GM21515 (cell line): ENCODE data around the gene RSPO4.

Experiments
- ATAC-seq: cut with Tn5 transposase; IDR thresholded peaks from one replicate; pipeline ENCODE4 v1.9.1; 2021; ENCODE audit not compliant: unreplicated experiment

Gene RSPO4

DNA sequence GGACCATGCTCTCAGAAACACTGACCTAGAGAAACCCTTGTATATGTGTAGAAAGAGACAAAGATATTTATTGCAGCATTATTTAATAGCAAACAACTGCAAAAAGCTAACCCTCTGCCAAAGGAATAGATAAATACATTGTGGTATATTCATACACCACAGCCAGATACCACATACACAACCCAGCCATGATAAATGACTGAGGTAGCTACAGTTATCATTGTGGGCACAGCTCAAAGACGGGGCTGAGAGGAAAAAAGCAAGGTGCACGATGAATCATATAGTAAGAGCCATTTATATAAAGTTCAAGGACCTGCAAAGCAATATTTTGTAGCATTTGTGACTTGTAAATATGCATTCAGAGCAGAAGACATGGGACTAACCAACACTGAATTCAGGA lies 30.8 kb downstream of the RSPO4 start:
- ATAC-seq, result no peak

DNA sequence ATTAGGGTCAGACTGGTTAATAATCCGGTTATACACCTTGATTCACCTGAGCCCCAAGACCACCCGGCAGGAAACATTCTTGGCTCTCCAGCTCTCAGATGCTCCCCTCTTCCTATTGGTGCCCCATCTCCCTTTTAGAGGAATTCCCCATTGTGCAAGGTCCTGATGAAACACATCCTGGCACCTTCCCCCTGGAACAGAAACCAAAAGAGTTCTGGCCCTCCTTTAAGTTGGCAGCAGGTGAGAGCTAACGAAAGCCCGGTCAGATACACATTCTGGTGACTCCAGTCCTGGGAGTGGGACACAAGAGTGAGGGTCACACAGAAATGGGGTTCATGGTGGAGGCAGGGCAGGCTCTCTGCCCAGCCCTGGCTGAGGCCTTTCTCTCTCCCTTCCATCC lies 32.2 kb downstream of the RSPO4 start:
- no peak for ATAC-seq

GRCh38 chr20:967796-968742 lies 34.0 kb downstream of the RSPO4 start:
- ATAC-seq, result no peak

DNA sequence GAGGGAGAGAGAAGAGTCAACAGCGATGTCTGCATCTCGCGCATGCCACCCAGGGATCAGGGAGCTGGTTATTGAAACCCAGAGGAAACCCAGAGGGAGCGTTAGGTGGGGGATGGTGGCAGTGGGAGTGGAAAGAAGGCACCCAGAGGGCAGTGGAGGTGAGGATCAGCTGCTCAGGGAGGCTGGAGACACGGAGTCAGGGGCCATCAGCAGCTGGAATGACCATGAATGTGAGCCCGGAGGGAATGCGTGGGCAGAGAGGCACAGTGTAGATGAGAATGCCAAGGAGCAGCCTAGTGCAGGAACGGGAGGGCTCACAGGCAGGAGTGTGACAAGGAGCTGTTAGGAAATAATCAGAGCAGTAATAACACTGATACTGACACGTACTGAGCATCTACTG lies 36.2 kb downstream of the RSPO4 start:
- ATAC-seq, result no peak

DNA sequence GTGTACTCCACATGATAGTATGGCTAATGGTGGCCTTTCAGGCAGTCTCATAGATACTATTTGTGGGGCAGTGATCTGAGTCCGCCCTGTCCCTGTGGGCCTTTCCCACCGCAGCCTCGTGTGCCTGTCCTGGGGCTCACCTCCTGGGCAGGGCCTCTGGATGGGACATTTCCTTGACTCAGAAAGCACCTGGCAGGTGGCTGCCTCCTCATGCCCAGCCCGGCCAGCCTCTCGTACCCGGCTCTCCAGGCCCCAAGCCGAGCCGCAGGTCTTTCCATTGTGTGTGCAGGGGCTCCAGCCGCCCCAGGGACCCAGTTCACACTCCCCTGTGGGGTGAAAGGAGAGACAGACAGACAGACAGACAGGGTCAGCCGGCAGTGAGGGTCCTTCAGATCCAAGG lies 38.3 kb downstream of the RSPO4 start:
- ATAC-seq, result no peak

DNA sequence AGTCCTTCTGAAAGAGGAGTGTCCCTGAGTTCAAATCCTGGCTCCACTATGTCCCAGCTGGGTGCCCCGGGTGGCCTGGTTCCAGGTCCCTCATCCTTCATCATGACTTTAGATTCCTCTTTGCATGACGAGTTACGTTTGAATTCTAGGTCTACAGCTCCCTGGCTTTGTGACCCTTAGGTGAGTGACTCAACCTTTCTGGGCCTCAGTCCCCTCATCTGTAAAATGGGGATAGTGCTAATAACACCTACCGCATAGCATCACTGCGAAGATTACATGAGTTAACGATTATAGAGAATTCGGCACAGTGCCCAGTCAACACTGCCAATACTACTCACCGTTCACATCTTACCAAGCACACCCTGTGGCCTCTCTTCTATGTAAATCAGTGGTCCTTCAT lies 39.4 kb downstream of the RSPO4 start:
- no peak for ATAC-seq

- ATAC-seq, result no peak
Observed at GRCh38 chr20:962223-962622, 39.9 kb downstream of the RSPO4 start.

- no peak for ATAC-seq
Observed at GRCh38 chr20:961768-962167, 40.3 kb downstream of the RSPO4 start.

GRCh38 chr20:959996-960615 lies 42.0 kb downstream of the RSPO4 start:
- no peak for ATAC-seq

GRCh38 chr20:958936-959815 lies 42.9 kb downstream of the RSPO4 start:
- no peak for ATAC-seq

- no peak for ATAC-seq
Observed at GRCh38 chr20:957544-957943, 44.6 kb downstream of the RSPO4 start.

DNA sequence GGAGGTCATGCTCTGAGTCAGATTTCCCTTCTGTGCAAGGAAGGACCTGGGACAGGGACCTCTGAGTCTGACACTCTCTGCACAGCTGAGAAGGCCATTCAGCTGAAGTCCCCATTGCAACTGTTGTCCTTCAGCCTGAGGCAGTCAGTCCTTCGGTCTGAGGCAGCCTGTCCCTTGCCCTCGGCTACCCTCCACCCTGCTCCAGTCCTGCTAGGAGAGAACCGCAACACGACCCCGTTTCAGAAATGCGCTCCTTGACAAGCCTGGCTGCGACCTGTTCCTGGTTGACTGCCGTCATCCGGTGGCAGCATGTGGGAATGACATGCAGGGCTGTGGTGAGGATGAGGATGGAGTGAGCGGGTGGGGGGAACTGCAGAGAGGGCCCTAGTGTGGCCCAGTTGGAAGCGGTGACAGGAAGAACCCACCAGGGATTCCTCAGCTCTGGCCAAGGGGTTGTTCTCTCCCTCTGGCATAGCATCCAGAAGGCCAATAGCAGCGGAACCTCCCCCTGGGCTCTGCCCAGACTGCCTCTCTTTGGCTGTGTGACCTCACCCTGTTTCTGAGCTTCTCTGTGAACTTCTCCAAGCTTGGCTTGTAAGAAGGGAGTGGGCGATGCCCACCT lies 45.7 kb downstream of the RSPO4 start:
- no peak for ATAC-seq

DNA sequence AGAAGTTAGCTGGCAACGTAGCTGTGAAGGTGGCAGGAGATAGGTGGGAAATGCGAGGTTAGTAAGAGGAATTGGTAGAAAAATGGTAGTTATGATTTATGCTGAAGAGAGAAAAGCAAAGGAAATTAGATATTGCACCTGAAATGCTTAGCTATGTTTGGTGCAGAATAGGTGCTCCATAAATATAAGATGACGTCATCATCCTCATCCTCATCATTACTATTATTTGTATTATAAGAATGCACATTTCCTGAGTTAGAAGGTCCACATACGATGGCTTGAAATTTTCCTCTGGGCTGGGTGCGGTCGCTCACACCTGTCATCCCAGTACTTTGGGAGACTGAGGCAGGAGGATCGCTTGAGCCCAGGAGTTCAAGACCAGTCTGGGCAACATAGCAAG lies 46.5 kb downstream of the RSPO4 start:
- no peak for ATAC-seq

GRCh38 chr20:955111-955510 lies 47.0 kb downstream of the RSPO4 start:
- ATAC-seq, result no peak

GRCh38 chr20:953742-954141 lies 48.4 kb downstream of the RSPO4 start:
- no peak for ATAC-seq

DNA sequence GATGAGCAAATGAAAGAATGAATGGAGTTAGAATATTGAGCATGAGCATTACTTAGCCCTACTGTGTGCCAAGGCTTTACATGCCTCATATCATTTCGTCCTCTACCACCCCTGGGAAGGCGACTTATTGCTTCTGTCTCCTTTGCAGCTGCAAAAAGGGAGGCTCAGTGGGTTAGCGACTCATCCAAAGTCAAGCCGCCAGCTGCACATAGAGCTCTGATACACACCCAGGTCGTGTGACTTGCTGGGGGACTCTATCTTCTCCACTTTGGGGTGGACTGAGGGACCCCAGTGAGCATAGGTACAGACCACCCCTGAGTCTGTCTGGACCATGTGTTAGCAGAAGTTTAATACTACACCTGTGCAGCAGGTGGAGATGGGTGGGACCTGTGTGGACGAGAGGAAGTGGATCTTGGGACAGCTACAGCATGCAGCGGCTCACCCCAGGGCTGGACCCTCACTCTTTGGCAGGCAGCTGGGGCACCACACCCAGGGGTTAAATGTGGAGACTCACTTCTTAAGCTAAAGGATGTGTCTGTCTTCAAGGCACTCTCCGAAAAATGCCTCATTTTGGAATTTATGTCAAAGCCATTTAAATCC lies 49.8 kb downstream of the RSPO4 start:
- ATAC-seq, result no peak

DNA sequence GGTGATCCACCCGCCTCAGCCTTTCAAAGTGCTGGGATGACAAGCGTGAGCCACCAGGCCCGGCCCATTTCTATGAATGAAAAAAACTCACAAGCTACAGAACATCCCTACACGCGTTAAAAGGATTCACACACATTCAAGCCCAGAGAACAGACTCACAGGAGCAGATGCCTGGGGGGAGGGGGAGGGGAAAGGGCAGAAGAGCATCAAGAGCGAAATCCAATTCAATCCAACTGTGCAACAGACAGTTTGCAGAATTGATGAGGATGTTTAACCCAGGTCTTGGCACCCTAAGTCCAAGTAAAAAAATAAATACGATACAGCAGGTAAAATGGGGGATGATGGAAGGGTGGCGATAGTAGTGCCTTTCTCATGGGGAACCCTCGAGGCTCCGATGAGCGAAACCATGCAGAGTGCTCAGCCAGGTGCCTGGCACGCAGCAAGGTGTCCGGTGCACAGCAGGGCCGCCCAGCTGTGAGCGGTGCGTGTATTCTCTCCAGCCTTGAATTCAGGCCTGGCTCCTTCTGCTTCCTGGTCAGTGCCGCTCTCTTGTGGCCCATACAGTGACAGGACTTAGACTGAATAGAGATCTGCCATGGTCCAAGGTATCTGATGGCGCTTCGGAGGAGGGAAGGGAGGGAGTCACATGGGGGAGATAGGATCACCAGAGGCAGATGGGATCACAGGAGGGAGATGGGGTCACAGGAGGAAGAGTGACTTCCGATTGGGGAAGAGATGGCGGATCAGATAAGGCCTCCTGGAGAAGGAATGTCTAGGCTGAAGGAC lies 50.5 kb downstream of the RSPO4 start:
- ATAC-seq, result no peak

DNA sequence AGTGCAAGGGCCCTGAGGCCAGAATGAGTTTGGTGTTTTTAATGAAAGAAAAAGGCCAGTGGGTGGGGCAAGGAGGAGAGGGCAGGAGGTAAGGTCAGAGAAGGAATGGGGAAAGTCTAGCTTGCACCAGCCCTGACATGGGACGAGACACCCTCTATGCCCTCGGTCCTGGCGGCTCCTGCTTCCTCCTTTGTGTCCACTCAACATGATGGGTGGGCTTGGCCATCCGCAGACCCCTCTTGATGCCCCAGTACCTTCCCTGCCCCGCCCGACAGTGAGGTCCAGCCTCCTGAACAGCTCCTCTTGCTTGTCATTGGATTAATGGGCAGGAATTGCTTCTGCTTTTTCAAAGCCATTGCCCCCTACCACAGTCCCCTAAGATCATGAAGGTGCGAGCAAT lies 52.4 kb downstream of the RSPO4 start:
- no peak for ATAC-seq

DNA sequence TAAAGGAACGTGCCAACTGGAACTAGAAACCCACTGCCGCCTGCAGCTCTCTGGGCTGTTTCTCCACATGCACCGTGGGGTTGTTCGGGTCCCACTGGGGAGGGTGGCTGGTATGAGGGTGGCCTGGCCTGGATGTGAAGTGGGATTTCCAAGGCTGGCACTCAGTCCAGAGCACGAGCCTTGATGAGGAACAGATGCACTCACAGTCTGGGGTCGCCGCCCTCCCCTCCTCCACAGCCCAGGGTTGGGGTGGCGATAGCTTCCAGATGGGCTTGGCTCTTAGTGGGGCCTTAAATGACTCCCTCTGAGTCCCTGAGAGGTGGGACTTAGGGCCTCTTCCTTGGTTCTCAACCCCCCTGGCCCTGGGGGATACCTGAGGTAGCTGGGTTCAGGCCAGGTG lies 55.3 kb downstream of the RSPO4 start:
- ATAC-seq, result no peak

DNA sequence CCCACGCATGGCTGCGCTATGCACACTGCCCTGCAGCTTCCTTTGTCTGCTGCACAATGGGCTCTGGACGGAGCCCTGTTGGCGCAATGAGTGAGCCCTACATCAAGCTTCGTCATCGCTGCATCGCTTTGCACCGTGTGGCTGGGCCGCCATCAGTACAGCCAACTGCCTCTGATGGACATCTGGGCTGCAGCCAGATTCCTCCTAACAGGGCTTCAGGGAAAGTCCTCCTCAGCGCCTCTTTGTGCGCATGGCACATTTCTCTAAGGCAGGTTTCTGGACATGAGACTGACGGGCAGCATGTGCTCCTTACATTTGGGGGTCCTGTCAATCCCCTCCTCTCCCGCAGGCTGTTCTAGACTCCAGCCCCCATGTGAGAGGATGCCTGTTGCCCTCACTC lies 56.3 kb downstream of the RSPO4 start:
- ATAC-seq, result no peak
